Transverse colon (tissue), 3 donors: ENCODE results near the gene PRPF19.

Source experiments
- CTCF ChIP-seq, 5 experiments: fragments of 200-600 bp in 3 of 5; fragments of 450-650 bp in 2 of 5; sonication (generic) in 3 of 5; IDR thresholded peaks; 1 replicate in 2 of 5; 2 replicates in 3 of 5; pipeline ENCODE4 v1.5.1; 2016 to 2017; ENCODE audit warnings: antibody characterized with exemption in 5 of 5, inconsistent platforms in 3 of 5, mild to moderate bottlenecking in 2 of 5, moderate library complexity in 1 of 5
- POLR2A ChIP-seq: fragments of 450-650 bp; IDR thresholded peaks from one replicate; pipeline ENCODE4 v1.6.1; 2016; ENCODE audit warnings: antibody characterized with exemption, mild to moderate bottlenecking, moderate library complexity

- TF ChIP-seq CTCF (IDR thresholded peaks at IDR 0.05) (no peak), POLR2A (no peak)
Observed at GRCh38 chr11:60946601-60947264, 40.3 kb upstream of the PRPF19 start.
